ENCODE results near the gene MARF1. TPM values are rescaled to one million over a fixed set of nuclear protein-coding genes. Genes with fewer than 3 reads are reported as not detected.

MARF1 gene
- total RNA-seq, 1 donor from 2014 or later, result 32.4 TPM

DNA sequence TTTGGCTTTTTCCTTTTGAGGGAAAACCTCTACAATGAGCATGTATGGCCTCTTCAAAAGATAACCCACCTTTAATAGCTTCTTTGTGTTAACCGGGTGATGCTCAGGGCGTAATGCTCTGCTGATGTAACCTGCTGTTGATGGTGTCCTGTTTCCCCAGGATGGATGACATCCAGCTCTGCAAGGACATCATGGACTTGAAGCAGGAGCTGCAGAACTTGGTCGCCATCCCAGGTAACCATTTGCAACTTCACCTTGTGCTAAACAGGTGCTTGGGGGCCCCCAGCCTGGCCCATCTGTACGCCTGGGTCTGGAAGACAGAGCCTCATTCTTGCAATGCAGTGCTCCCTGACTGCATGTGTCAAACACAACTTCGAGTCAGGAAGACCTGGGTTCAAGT, 75.1 kb downstream of the MARF1 start:
- no peak for ATAC-seq

- no peak for ATAC-seq
Measured at GRCh38 chr16:15566095-15566494, 76.9 kb downstream of the MARF1 start.

GRCh38 chr16:15564604-15565339, 78.2 kb downstream of the MARF1 start:
- ATAC-seq, result no peak

- no peak for ATAC-seq
Measured at GRCh38 chr16:15559176-15559575, 83.8 kb downstream of the MARF1 start.

DNA sequence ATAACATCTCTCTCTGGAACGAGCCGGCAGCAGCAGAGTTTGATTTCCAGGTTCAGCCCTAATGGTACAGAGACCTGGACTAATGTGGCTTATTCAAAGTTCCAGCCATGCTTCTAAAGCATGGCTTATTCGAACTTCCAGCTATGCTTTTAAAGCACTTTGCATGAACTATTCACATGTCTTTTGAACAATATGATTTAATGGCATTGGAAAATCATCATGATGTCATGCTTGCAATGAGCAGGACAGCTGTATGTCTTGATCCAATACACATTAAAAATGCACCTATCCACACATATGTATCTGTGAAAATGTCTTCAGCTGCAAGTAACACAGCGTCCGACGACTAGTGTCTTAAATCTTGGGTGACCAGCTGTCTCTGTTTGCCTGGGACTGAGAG, 85.7 kb downstream of the MARF1 start:
- no peak for ATAC-seq

DNA sequence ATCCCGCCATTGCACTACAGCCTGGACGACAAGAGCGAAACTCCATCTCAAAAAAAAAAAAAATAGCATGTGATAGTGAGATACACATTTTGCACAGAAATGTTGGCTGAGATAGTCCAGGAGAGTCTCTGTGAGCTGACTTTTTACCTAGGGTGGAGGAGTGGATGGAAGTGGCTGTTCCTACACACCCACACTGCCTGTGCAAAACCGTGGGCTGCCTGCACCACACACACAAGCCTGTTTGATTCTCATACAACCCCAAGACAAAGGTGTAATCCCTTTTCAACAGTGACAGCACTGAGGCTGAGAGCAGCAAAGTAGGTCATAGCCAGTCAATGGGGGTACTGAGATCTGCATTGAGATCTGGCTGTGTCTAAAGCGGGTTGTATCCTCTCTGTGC, 86.8 kb downstream of the MARF1 start:
- ATAC-seq, result no peak

GRCh38 chr16:15553313-15554088, 89.5 kb downstream of the MARF1 start:
- ATAC-seq, result no peak

GRCh38 chr16:15552507-15552906, 90.4 kb downstream of the MARF1 start:
- ATAC-seq, result no peak

DNA sequence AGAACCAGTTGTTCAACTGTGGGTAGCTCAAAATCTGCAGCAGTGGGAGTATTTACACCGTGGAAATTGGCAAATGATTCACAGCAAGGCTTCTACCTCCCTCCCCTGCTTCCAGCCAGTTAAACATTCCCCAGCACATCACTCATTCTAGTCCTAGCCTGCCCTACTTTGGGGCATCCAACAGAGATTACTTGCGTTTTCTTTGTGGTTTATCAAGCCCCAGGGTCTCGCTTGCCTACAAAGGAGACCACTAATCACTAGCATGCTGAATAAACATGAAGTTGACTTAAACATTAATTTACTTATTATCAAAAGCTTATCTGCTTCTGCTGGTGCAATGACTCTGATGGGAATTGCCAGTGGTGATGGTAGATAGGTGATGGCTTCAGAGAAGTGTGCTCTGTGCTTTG, 94.5 kb downstream of the MARF1 start:
- ATAC-seq, result peak; percentile 57

DNA sequence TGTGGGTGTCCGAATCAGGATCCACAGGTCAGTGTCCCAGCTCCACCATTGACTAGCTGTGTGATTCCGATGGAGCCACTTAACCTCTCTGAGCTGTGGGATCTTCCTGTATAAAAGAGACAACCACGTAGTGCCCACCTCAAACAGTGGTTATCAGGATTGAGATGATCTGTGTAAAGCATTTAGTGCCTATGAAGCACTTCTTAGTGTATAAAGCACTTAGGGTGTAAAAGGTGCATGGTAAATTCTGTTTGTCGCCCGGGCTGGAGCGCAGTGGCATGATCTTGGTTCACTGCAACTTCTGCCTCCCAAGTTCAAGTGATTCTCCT, 95.2 kb downstream of the MARF1 start:
- no peak for ATAC-seq

DNA sequence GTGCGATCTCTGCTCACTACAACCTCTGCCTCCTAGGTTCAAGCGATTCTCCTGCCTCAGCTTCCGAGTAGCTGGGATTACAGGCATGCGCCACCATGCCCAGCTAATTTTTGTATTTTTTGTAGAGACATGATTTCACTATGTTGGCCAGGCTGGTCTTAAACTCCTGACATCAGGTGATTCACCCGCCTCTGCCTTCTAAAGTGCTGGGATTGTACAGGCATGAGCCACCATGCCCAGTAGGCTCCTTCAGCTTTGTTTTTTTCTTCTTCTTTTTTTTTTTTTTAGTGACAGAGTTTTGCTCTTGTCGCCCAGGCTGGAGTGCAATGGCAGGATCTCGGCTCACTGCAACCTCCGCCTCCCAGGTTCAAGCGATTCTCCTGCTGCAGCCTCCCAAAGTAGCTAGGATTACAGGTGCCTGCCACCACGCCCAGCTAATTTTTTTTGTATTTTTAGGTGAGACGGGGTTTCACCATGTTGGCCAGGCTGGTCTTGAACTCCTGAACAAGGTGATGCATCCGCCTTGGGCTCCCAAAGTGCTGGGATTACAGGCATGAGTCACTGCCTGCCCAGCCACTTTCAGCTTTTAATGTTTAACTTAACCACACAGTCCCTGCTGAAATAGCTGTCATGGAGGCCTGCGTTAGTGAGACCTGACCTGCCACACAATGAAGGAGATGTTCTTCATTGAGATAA, 95.7 kb downstream of the MARF1 start:
- peak; percentile 51 for ATAC-seq

GRCh38 chr16:15545544-15545943, 97.4 kb downstream of the MARF1 start:
- ATAC-seq, result no peak

DNA sequence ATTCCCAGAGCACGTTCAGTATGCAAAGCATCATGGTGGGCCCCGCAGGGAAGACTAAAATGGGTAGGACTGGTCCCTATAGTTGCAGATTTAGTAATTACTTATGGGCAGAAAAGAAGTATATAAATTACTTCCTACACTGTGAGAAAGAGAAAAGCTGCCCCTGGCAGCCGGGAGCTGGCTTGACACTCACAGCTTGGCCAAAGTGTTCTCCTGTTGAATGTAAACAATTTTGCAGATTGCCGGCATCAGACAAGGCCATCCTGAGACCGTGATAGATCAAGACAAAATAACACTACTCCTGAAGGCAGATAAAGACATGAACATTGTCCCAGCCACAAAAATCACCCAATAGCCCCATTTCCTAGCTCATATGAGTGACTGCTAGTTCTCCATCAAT, 98.5 kb downstream of the MARF1 start:
- ATAC-seq, result no peak

Other genes starting within 250 kb of the MARF1 start
- 5.6 TPM for gene MPV17L, start 247.4 kb downstream of the MARF1 start, total RNA-seq
- gene BMERB1, start 208.6 kb downstream of the MARF1 start, total RNA-seq, result 3.6 TPM
- 42.0 TPM for gene NDE1, start 7.1 kb upstream of the MARF1 start, total RNA-seq
- 21.6 TPM for gene MYH11, start 213.9 kb upstream of the MARF1 start, total RNA-seq
- 36.5 TPM for gene CEP20, start 245.4 kb upstream of the MARF1 start, total RNA-seq